SW480 (cell line): ENCODE data around the gene PPP1R11.
A peak's percentile ranks its signal among the peaks of the same experiment; 100 is the strongest.
"Not testable (repeated sequence)": the region's sequence is repeated elsewhere in the genome, so short reads cannot be mapped to it uniquely, and the experiment has no call there.

ENCODE experiments used
- DNase-seq: peaks from one replicate; pipeline ENCODE4 v3.0.0-alpha.2; 2016; ENCODE audit warnings: low spot score

The PPP1R11 gene

GRCh38 chr6:30066577-30067459 is at the start of gene PPP1R11:
TSS of gene PPP1R11 (plus strand) at chr6:30067198. CDS start at chr6:30067411, 213 bp downstream.
- peak; percentile 98 for DNase-seq

GRCh38 chr6:30019819-30020218 is 47.2 kb upstream of the PPP1R11 start:
- DNase-seq: no peak

GRCh38 chr6:30020626-30021025 is 46.4 kb upstream of the PPP1R11 start:
- DNase-seq: no peak

GRCh38 chr6:30022189-30022588 is 44.8 kb upstream of the PPP1R11 start:
- DNase-seq: no peak

- not testable (repeated sequence) for DNase-seq
Measured at GRCh38 chr6:30022712-30023111, 44.3 kb upstream of the PPP1R11 start.

GRCh38 chr6:30025186-30025585 is 41.8 kb upstream of the PPP1R11 start:
- no peak for DNase-seq

GRCh38 chr6:30029588-30029987 is 37.4 kb upstream of the PPP1R11 start:
- DNase-seq: no peak

- DNase-seq: no peak
Measured at GRCh38 chr6:30031381-30031780, 35.6 kb upstream of the PPP1R11 start.

- DNase-seq: not testable (repeated sequence)
Measured at GRCh38 chr6:30033440-30033839, 33.6 kb upstream of the PPP1R11 start.

- no peak for DNase-seq
Measured at GRCh38 chr6:30035784-30036183, 31.2 kb upstream of the PPP1R11 start.

GRCh38 chr6:30037182-30037788 is 29.7 kb upstream of the PPP1R11 start:
- DNase-seq: peak; percentile 25

- DNase-seq: no peak
Measured at GRCh38 chr6:30041221-30041620, 25.8 kb upstream of the PPP1R11 start.

GRCh38 chr6:30041821-30042220 is 25.2 kb upstream of the PPP1R11 start:
- DNase-seq: no peak

- no peak for DNase-seq
Measured at GRCh38 chr6:30042476-30042875, 24.5 kb upstream of the PPP1R11 start.

GRCh38 chr6:30042914-30043313 is 24.1 kb upstream of the PPP1R11 start:
- DNase-seq: no peak

GRCh38 chr6:30043744-30044143 is 23.3 kb upstream of the PPP1R11 start:
- DNase-seq: no peak

GRCh38 chr6:30044630-30045029 is 22.4 kb upstream of the PPP1R11 start:
- DNase-seq: no peak

GRCh38 chr6:30047220-30047619 is 19.8 kb upstream of the PPP1R11 start:
- no peak for DNase-seq

- DNase-seq: no peak
Measured at GRCh38 chr6:30053682-30054081, 13.3 kb upstream of the PPP1R11 start.

GRCh38 chr6:30055513-30055912 is 11.5 kb upstream of the PPP1R11 start:
- no peak for DNase-seq

GRCh38 chr6:30060606-30061091 is 6.3 kb upstream of the PPP1R11 start:
- no peak for DNase-seq

- DNase-seq: peak; percentile 94
Measured at GRCh38 chr6:30061092-30061857, 5.7 kb upstream of the PPP1R11 start, which contains the start of gene POLR1H. TSS of gene POLR1H (plus strand) at chr6:30061265. CDS start at chr6:30061525, 260 bp downstream.
